Measurements from ENCODE around the gene ZNF224. TPM values are rescaled to one million over a fixed set of nuclear protein-coding genes. Genes with fewer than 3 reads are reported as not detected.

The ZNF224 gene
- total and polyA plus RNA-seq, 10 of the 15 experiments (the other 5 are each of a cell fraction or from before 2014, with no cell fraction given) = 6.8 to 39.4 (median 17.2) TPM

- TF ChIP-seq CUX1 (IDR thresholded peaks at IDR 0.05; ENCODE audit: insufficient replicate concordance, low read depth, low read length) (no peak), FOXK2 (IDR thresholded peaks at IDR 0.05) (no peak), ZNF592 (IDR thresholded peaks at IDR 0.05) (no peak), MTA2 (IDR thresholded peaks at IDR 0.05; ENCODE audit: low read depth) (no peak), SMARCA5 (IDR thresholded peaks at IDR 0.05) (no peak), MYC (IDR thresholded peaks at IDR 0.05; ENCODE audit: insufficient read depth, insufficient read length, insufficient replicate concordance, low read length, severe bottlenecking) (no peak), RELA (IDR thresholded peaks at IDR 0.05; ENCODE audit: borderline replicate concordance, partially characterized antibody) (no peak), TCF3 (IDR thresholded peaks at IDR 0.05; ENCODE audit: borderline replicate concordance, insufficient read depth, low read depth, low read length) (0 out of 2 replicates have a peak, but pooled peaks have one; percentile 16), GABPA (IDR thresholded peaks at IDR 0.05; ENCODE audit: low read depth) (peak; percentile 90)
- TF ChIP-seq, protein P1, sequence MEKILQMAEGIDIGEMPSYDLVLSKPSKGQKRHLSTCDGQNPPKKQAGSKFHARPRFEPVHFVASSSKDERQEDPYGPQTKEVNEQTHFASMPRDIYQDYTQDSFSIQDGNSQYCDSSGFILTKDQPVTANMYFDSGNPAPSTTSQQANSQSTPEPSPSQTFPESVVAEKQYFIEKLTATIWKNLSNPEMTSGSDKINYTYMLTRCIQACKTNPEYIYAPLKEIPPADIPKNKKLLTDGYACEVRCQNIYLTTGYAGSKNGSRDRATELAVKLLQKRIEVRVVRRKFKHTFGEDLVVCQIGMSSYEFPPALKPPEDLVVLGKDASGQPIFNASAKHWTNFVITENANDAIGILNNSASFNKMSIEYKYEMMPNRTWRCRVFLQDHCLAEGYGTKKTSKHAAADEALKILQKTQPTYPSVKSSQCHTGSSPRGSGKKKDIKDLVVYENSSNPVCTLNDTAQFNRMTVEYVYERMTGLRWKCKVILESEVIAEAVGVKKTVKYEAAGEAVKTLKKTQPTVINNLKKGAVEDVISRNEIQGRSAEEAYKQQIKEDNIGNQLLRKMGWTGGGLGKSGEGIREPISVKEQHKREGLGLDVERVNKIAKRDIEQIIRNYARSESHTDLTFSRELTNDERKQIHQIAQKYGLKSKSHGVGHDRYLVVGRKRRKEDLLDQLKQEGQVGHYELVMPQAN (conservative IDR thresholded peaks at IDR 0.05) = peak; percentile 69; the same call in 1 of the 2 replicates
- TF ChIP-seq, protein P2, sequence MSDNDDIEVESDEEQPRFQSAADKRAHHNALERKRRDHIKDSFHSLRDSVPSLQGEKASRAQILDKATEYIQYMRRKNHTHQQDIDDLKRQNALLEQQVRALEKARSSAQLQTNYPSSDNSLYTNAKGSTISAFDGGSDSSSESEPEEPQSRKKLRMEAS (IDR thresholded peaks at IDR 0.05; ENCODE audit: low read depth, low read length) = peak; percentile 57; the same call in 1 of the 2 replicates
- TF ChIP-seq, protein P3, sequence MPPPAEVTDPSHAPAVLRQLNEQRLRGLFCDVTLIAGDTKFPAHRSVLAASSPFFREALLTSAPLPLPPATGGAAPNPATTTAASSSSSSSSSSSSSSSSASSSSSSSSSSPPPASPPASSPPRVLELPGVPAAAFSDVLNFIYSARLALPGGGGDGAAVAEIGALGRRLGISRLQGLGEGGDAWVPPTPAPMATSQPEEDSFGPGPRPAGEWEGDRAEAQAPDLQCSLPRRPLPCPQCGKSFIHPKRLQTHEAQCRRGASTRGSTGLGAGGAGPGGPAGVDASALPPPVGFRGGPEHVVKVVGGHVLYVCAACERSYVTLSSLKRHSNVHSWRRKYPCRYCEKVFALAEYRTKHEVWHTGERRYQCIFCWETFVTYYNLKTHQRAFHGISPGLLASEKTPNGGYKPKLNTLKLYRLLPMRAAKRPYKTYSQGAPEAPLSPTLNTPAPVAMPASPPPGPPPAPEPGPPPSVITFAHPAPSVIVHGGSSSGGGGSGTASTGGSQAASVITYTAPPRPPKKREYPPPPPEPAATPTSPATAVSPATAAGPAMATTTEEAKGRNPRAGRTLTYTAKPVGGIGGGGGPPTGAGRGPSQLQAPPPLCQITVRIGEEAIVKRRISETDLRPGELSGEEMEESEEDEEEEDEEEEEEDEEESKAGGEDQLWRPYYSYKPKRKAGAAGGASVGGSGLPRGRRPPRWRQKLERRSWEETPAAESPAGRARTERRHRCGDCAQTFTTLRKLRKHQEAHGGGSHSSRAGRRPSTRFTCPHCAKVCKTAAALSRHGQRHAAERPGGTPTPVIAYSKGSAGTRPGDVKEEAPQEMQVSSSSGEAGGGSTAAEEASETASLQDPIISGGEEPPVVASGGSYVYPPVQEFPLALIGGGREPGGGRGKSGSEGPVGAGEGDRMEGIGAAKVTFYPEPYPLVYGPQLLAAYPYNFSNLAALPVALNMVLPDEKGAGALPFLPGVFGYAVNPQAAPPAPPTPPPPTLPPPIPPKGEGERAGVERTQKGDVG (CRISPR knock-in tag; IDR thresholded peaks at IDR 0.05) = no peak
Measured at GRCh38 chr19:44113138-44113783, 19.1 kb downstream of the ZNF224 start, which contains the start of gene ZNF225 (continued).
